Right atrium auricular region (tissue), 2 donors: ENCODE data around the gene CLOCK. TPM values are rescaled to one million over a fixed set of nuclear protein-coding genes. Genes with fewer than 3 reads are reported as not detected.

Source experiments
- DNase-seq: peaks from one replicate; pipeline ENCODE4 v3.0.0-alpha.2; 2019; ENCODE audit warnings: low spot score
- H3K27ac ChIP-seq, 2 donors: fragments of 200-600 bp; sonication (generic); 1 replicate in 1 of 2; 2 replicates in 1 of 2; pipeline ENCODE4 v1.5.1; 2016 to 2019
- H3K27me3 ChIP-seq, 2 donors: fragments of 200-600 bp; sonication (generic); one replicate each; pipeline versions ENCODE4 v1.5.1 to v1.6.0; 2017 to 2019
- H3K36me3 ChIP-seq: fragments of 200-600 bp; sonication (generic); one replicate; pipeline ENCODE4 v1.5.1; 2016
- H3K4me1 ChIP-seq, 2 donors: fragments of 200-600 bp; sonication (generic); one replicate each; pipeline versions ENCODE4 v1.5.1 to v1.6.0; 2017 to 2019
- H3K4me3 ChIP-seq, 2 donors: fragments of 200-600 bp; sonication (generic); 1 replicate in 1 of 2; 2 replicates in 1 of 2; pipeline ENCODE4 v1.5.1; 2017 to 2019; ENCODE audit warnings: mild to moderate bottlenecking in 1 of 2, moderate library complexity in 1 of 2
- H3K9me3 ChIP-seq, 2 donors: fragments of 200-600 bp; sonication (generic); one replicate each; pipeline ENCODE4 v1.5.1; 2019
- total RNA-seq, 2 donors: library from RNA; depleted of rRNA; stranded (reverse); fragments of >200 nt; gene quantifications; one replicate each; pipeline ENCODE4 v1.1.0, GENCODE V29; 2016
- TF ChIP-seq, protein P1 (sequence below), 2 donors: fragments of 200-600 bp; sonication (generic); IDR thresholded peaks; one replicate each; pipeline ENCODE4 v1.5.1; 2019; ENCODE audit warnings: antibody characterized with exemption in 2 of 2

The CLOCK gene
- total RNA-seq, 2 donors from 2014 or later, result 29.8 to 33.2 TPM

DNA sequence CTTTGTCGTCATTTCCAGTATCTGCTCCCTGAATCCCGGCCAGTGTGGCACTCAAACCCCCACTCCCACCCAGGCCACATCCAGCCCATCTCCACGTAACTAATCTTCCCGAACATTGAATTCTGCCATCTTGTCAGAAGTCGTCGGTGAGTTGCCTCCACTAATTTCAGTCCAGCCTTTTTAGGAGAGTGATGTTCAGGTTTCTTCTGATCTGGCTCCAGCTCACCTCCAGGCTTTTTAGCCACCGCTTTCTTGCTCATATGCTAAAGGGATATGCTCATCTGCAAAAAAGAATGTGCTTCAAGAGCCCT is 149.6 kb downstream of the CLOCK start:
- TF ChIP-seq, protein P1, sequence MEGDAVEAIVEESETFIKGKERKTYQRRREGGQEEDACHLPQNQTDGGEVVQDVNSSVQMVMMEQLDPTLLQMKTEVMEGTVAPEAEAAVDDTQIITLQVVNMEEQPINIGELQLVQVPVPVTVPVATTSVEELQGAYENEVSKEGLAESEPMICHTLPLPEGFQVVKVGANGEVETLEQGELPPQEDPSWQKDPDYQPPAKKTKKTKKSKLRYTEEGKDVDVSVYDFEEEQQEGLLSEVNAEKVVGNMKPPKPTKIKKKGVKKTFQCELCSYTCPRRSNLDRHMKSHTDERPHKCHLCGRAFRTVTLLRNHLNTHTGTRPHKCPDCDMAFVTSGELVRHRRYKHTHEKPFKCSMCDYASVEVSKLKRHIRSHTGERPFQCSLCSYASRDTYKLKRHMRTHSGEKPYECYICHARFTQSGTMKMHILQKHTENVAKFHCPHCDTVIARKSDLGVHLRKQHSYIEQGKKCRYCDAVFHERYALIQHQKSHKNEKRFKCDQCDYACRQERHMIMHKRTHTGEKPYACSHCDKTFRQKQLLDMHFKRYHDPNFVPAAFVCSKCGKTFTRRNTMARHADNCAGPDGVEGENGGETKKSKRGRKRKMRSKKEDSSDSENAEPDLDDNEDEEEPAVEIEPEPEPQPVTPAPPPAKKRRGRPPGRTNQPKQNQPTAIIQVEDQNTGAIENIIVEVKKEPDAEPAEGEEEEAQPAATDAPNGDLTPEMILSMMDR (IDR thresholded peaks at IDR 0.05), result no peak
- no peak for DNase-seq
- H3K4me1 ChIP-seq, result peaks cover 0 to 42% of the 10 kb centered on the region in 2 donors

DNA sequence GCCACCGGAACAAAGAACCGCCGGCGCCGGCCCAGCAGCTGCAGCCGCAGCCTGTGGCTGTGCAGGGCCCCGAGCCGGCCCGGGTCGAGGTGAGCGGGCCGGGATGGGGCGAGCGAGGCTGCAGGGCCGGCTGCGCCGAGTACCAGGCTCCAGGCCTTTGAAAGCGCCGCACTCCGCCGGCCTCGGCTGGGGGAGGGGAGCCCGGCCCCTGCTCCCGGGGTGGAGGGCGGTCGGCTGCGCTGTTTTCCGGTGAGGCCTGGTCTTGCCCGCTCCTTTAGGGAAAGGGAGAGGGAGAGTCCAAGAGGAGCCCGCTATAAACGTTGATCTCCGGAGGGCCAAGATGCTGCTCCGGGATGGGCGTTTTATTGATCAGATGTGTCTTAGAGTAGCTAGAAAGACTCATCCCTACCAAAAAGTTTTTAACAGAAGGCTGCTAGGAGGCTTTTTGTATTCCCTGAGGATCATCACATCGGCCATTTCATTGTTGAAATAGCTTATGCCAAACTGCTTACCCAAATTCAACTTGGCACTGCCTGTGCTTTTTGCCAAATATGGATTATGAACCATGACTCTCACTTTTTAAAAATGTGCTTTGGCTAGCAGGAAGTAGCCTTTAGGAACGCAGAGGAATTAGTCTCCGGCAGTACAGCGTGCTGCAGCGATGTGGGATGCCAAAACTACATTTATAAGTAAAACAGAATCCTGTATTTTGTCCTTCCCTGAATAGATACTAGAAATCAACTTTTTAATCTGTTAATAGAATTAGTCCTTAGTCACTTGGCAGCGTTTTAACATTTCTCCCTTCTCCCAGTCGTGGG is 150.2 kb downstream of the CLOCK start:
- DNase-seq, result peak; percentile 59
- Histone ChIP-seq H3K27ac (peak overlapping the region; percentile 98 to 99), H3K9me3 (no peaks in the 10 kb centered on the region), H3K27me3 (no peaks in the 10 kb centered on the region), H3K36me3 (peaks cover 10% of the 10 kb centered on the region), H3K4me3 (peak overlapping the region; percentile 92 to 99), H3K4me1 (peaks cover 0 to 42% of the 10 kb centered on the region in 2 donors)
- TF ChIP-seq, protein P1 (IDR thresholded peaks at IDR 0.05), result no peak

More for the DNA sequence above, 149.6 kb downstream of the CLOCK start:
- H3K36me3 ChIP-seq, result peaks cover 12% of the 10 kb centered on the region
- H3K27me3 ChIP-seq, result no peaks in the 10 kb centered on the region
- H3K27ac ChIP-seq, result peak overlapping the region; percentile 98 to 99
- H3K4me3 ChIP-seq, result peak overlapping the region; percentile 92 to 99
- H3K9me3 ChIP-seq, result no peaks in the 10 kb centered on the region

DNA sequence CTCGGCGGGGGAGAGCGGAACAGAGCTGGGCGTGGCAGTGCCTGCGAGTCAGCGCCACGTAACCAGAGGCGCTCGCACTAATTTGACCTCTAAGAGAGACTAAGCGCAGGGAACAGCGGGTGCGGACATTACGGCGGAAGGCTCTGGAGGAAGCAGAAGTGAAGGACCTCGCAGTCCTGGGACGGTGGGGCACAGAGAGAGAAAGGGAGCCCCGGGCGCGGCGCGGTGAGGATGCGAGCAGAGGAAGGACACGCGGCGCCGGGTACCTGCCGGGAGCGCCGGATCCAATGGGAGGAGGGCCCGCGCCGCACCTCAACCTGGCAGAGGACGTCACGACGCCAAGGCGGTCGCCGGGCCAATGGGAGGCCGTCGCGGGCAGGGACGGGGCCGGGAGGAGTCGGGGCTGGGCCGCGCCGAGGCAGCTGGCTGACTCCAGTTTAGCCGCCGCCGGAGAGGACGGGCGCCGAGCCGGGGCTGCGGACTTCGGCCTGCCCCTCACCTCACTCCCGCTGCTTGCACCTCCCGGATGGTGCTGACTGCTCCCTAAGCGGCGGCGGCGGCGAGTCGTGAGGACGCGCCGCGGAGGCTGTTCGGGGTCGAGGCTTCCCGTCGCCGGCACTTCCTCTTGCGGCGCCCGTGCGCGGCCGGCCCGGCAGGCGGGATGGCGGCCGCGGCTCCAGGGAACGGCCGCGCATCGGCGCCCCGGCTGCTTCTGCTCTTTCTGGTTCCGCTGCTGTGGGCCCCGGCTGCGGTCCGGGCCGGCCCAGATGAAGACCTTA is 151.0 kb downstream of the CLOCK start, which contains the start of gene TMEM165:
TSS of gene TMEM165 (plus strand) at position 429 of the 779 bp plus-strand sequence. CDS start at position 662, 233 bp downstream.
- Histone ChIP-seq H3K27ac (peak within 1 kb of the TSS; percentile 98 to 99), H3K4me1 (peaks cover 0 to 37% of the 10 kb centered on the region in 2 donors), H3K36me3 (peaks cover 2% of the 10 kb centered on the region), H3K4me3 (peak within 1 kb of the TSS; percentile 92 to 99), H3K27me3 (no peaks in the 10 kb centered on the region), H3K9me3 (no peaks in the 10 kb centered on the region)
- TF ChIP-seq, protein P1 (IDR thresholded peaks at IDR 0.05), result no peak
- peak; percentile 93 for DNase-seq

DNA sequence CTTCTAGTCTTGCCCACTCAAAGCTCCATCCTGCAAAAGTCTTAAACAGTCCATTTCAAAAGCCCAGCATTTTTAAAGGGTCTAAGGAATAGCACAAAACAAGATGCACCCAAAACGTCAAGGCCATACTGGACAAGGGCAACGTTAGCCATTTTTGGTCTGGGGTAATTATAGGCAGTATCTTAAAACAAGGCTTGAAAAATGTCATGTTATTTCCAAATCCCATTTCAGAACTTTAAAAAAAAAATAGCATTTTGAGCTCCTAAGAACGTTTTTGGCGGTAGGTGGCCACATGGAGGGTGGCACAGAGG is 151.5 kb downstream of the CLOCK start:
- TF ChIP-seq, protein P1 (IDR thresholded peaks at IDR 0.05), result no peak

DNA sequence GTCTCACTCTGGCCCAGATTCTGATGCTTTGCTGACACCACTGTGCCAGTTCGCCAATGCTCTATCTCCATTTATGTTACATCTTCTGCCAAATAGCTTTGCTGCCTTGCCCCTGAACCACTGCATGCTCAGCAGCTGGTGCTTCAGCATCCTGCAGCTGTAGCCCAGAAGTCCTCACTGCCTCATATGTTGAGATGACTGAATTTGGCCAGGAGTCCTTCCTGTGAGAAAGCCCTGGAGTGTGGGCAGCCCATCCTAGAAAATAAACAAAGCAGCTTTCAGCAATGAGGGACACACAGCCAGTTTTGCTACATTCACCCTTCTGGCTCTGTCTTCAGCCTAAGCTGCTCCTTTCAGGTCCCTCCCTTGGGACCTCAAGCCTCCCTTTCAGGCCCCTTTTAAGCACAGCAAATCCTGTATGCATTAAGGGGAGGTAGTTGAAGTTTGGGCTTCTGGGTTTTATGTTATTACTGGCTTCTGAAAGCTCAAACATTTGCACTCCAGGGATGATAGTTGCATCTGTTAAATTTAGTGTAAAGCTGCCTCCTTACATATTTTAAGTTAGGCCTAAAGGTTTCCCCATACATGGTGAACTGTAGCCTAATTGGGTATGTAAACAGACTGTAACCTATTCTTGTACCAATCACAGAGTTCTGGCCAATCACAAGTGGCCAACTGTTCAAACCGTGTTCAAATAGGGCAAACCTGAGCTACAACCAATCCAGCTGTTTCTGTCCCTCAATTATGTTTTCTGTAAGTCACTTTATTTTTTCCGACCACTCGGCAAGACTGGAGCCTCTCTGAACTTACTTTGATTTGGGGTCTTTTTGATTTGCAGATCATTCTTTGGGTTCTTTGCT is 153.0 kb downstream of the CLOCK start:
- TF ChIP-seq, protein P1 (IDR thresholded peaks at IDR 0.05), result no peak
- H3K9me3 ChIP-seq, result no peaks in the 10 kb centered on the region
- no peak overlapping the region for H3K4me3 ChIP-seq
- no peak overlapping the region for H3K27ac ChIP-seq
- no peaks in the 10 kb centered on the region for H3K36me3 ChIP-seq
- H3K27me3 ChIP-seq, result no peaks in the 10 kb centered on the region
- peaks cover 0 to 23% of the 10 kb centered on the region in 2 donors for H3K4me1 ChIP-seq
- DNase-seq, result no peak

More for the DNA sequence above, 151.5 kb downstream of the CLOCK start:
- Histone ChIP-seq H3K36me3 (no peaks in the 10 kb centered on the region), H3K27me3 (no peaks in the 10 kb centered on the region), H3K9me3 (no peaks in the 10 kb centered on the region), H3K4me3 (peak overlapping the region; percentile 92 to 99), H3K4me1 (peaks cover 0 to 33% of the 10 kb centered on the region in 2 donors), H3K27ac (peak overlapping the region; percentile 98 to 99)
- DNase-seq, result no peak
